Mesothelial cell of epicardium (in vitro differentiated cells): ENCODE data around the gene RBM28. TPM values are rescaled to one million over a fixed set of nuclear protein-coding genes. Genes with fewer than 3 reads are reported as not detected.

Source experiments
- DNase-seq, 2 experiments: peaks; one replicate each; pipeline ENCODE4 v3.0.0; 2021; ENCODE audit warnings: low spot score in 2 of 2; ENCODE audit not compliant: unreplicated experiment in 2 of 2
- H3K27ac Mint-ChIP-seq: 2 replicates; pipeline ENCODE4 v1.8.0; 2021; ENCODE audit warnings: mixed read lengths
- H3K27me3 Mint-ChIP-seq: 2 replicates; pipeline ENCODE4 v1.8.0; 2021; ENCODE audit warnings: low read depth, mixed read lengths
- H3K36me3 Mint-ChIP-seq: 2 replicates; pipeline ENCODE4 v1.8.0; 2021; ENCODE audit warnings: mixed read lengths
- H3K4me1 Mint-ChIP-seq: 2 replicates; pipeline ENCODE4 v1.8.0; 2021; ENCODE audit warnings: mixed read lengths
- H3K4me3 Mint-ChIP-seq: 2 replicates; pipeline ENCODE4 v1.8.0; 2021; ENCODE audit warnings: mild to moderate bottlenecking, moderate library complexity, mixed read lengths
- H3K9me3 Mint-ChIP-seq: 2 replicates; pipeline ENCODE4 v1.8.0; 2021; ENCODE audit warnings: mixed read lengths
- total RNA-seq: library from RNA; stranded (reverse); gene quantifications from 3 replicates; pipeline ENCODE4 v1.2.1, GENCODE V29; 2021
- TF ChIP-seq, protein P1 (sequence below): fragments of 200-600 bp; sonication (generic); IDR thresholded peaks from one replicate; pipeline ENCODE4 v1.5.0; 2021; ENCODE audit warnings: antibody characterized with exemption; ENCODE audit not compliant: unreplicated experiment

Gene RBM28
- total RNA-seq, 1 donor from 2014 or later: 78.5 TPM

DNA sequence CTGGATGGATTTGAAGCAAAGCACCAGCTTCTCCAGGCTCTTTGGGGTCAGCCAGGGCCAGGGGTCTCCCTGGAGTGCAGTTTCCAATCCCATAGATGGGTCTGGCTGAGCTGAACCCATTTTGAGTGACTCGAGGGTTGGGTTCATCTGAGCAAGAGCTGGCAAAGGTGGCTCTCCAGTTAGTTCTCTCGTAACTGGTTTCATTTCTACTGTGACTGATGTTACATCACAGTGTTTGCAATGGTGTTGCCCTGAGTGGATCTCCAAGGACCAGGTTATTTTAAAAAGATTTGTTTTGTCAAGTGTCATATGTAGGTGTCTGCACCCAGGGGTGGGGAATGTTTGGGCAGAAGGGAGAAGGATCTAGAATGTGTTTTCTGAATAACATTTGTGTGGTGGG is 88.4 kb downstream of the RBM28 start:
- DNase-seq: no peak
- peaks cover 6% of the 10 kb centered on the region for H3K27me3 Mint-ChIP-seq
- TF ChIP-seq, protein P1, sequence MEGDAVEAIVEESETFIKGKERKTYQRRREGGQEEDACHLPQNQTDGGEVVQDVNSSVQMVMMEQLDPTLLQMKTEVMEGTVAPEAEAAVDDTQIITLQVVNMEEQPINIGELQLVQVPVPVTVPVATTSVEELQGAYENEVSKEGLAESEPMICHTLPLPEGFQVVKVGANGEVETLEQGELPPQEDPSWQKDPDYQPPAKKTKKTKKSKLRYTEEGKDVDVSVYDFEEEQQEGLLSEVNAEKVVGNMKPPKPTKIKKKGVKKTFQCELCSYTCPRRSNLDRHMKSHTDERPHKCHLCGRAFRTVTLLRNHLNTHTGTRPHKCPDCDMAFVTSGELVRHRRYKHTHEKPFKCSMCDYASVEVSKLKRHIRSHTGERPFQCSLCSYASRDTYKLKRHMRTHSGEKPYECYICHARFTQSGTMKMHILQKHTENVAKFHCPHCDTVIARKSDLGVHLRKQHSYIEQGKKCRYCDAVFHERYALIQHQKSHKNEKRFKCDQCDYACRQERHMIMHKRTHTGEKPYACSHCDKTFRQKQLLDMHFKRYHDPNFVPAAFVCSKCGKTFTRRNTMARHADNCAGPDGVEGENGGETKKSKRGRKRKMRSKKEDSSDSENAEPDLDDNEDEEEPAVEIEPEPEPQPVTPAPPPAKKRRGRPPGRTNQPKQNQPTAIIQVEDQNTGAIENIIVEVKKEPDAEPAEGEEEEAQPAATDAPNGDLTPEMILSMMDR: no peak

DNA sequence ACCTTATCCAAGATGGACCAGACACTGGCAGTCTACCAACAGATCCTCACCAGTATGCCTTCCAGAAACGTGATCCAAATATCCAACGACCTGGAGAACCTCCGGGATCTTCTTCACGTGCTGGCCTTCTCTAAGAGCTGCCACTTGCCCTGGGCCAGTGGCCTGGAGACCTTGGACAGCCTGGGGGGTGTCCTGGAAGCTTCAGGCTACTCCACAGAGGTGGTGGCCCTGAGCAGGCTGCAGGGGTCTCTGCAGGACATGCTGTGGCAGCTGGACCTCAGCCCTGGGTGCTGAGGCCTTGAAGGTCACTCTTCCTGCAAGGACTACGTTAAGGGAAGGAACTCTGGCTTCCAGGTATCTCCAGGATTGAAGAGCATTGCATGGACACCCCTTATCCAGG is 89.2 kb downstream of the RBM28 start:
- H3K4me1 Mint-ChIP-seq: peaks cover 21% of the 10 kb centered on the region

More for the DNA sequence above, 88.4 kb downstream of the RBM28 start:
- no peak overlapping the region for H3K4me3 Mint-ChIP-seq
- H3K27ac Mint-ChIP-seq: no peak overlapping the region
- peaks cover 29% of the 10 kb centered on the region for H3K4me1 Mint-ChIP-seq
- no peaks in the 10 kb centered on the region for H3K36me3 Mint-ChIP-seq
- no peaks in the 10 kb centered on the region for H3K9me3 Mint-ChIP-seq

DNA sequence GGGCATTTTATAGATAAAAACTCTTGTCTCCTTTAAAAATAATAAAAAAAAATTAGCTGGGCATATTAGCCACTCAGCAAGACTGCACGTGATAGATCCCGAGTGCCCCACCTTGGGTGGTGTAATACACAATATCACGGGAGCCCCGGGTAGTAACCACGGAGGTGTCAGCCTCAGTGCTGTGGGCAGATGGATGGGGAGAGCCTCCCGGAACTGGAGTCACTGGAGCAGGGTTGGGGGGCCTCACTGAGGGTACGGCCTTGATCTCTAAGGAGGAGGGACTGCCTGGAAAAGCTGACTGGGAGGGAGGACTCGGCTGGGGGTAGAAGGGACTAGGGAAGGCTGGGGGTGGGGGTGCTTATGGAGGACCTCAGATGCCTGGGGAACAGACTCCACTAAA is 90.0 kb downstream of the RBM28 start:
- H3K27ac Mint-ChIP-seq: no peak overlapping the region
- H3K27me3 Mint-ChIP-seq: peaks cover 14% of the 10 kb centered on the region
- DNase-seq: no peak
- H3K4me1 Mint-ChIP-seq: peaks cover 14% of the 10 kb centered on the region
- TF ChIP-seq, protein P1: no peak
- H3K36me3 Mint-ChIP-seq: no peaks in the 10 kb centered on the region
- no peaks in the 10 kb centered on the region for H3K9me3 Mint-ChIP-seq
- H3K4me3 Mint-ChIP-seq: no peak overlapping the region

More for the DNA sequence above, 89.2 kb downstream of the RBM28 start:
- Mint-ChIP-seq H3K27me3 (peaks cover 12% of the 10 kb centered on the region), H3K27ac (no peak overlapping the region), H3K9me3 (no peaks in the 10 kb centered on the region), H3K36me3 (no peaks in the 10 kb centered on the region), H3K4me3 (no peak overlapping the region)
- no peak for DNase-seq
- TF ChIP-seq, protein P1: no peak

DNA sequence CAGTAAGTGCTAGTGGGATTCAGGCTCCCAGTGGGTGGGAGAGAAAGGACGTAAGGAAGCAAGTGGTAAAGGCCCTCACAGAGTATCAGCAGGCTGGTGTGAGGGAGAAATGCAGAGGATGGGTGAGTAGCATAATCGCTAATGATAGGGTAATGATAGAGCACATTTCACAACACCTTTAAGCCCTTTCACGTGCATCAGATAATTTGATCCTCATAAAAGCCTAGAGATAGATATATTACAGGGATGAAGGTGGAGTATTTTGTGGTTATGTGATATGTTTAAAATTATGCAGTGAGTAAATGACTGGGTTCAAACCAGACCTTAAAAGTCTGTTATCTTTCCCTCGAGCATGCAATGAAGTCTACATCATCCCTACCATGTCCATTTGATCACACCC is 92.4 kb downstream of the RBM28 start:
- Mint-ChIP-seq H3K4me1 (no peaks in the 10 kb centered on the region), H3K4me3 (no peak overlapping the region), H3K27me3 (peaks cover 14% of the 10 kb centered on the region), H3K27ac (no peak overlapping the region), H3K9me3 (no peaks in the 10 kb centered on the region), H3K36me3 (no peaks in the 10 kb centered on the region)
- no peak for DNase-seq
- TF ChIP-seq, protein P1: no peak

Other genes with a start within 250 kb of the RBM28 start
- gene LEP, start 102.6 kb downstream of the RBM28 start, total RNA-seq: not detected in 3 replicates
- 7.9 to 9.5 TPM (median 9.1 TPM) in 3 replicates for gene PRRT4, start 17.8 kb upstream of the RBM28 start, total RNA-seq
- 39.3 to 41.9 TPM (median 41.7 TPM) in 3 replicates for gene IMPDH1, start 66.1 kb upstream of the RBM28 start, total RNA-seq
- gene HILPDA, start 112.0 kb upstream of the RBM28 start, total RNA-seq: 25.1 to 27.1 TPM (median 25.6 TPM) in 3 replicates
- gene METTL2B, start 132.8 kb upstream of the RBM28 start, total RNA-seq: 33.9 to 40.6 TPM (median 39.9 TPM) in 3 replicates